Measurements from ENCODE around the gene OR6Y1.

OR6Y1 gene

GRCh38 chr1:158564608-158565007, 10.4 kb upstream of the OR6Y1 start:
- no peak overlapping the region for H3K18ac ChIP-seq (ENCODE audit: low read depth in 1 of 2, low read length in 2 of 2)
- no peak overlapping the region for H3K9ac ChIP-seq (ENCODE audit: low read length)
- no peak overlapping the region for H2BK120ac ChIP-seq (ENCODE audit: low read depth, low read length)
- H2AK5ac ChIP-seq (ENCODE audit: low read length, severe bottlenecking) = no peak overlapping the region
- H3K23ac ChIP-seq (ENCODE audit: low read length in 2 of 2) = no peak overlapping the region
- H2BK5ac ChIP-seq (ENCODE audit: low read depth, low read length, poor library complexity, severe bottlenecking) = no peak overlapping the region
- no peak overlapping the region for H2BK15ac ChIP-seq (ENCODE audit: low read depth, poor library complexity, severe bottlenecking)
- no peak overlapping the region for H2AFZ ChIP-seq (ENCODE audit: low read depth, low read length)
- no peaks in the 10 kb centered on the region for H3K9me3 ChIP-seq (ENCODE audit: control insufficient read depth, low read length)
- no peaks in the 10 kb centered on the region for H3K4me1 ChIP-seq (ENCODE audit: control insufficient read depth, insufficient read depth, low read depth, low read length)
- WGBS = 92% methylated on average over 1 of the region's 2 CpGs
- no peak overlapping the region for H4K8ac ChIP-seq (ENCODE audit: low read length)
- no peak overlapping the region for H3K27ac ChIP-seq (ENCODE audit: low read length, poor library complexity, severe bottlenecking)
- no peaks in the 10 kb centered on the region for H3K79me1 ChIP-seq (replicated peaks; ENCODE audit: low read length, poor library complexity, severe bottlenecking)
- no peak overlapping the region for H4K91ac ChIP-seq (ENCODE audit: low read length)
- H3K36me3 ChIP-seq (ENCODE audit: control insufficient read depth in 1 of 2, insufficient read depth in 2 of 2, low read depth in 1 of 2, low read length in 2 of 2) = no peaks in the 10 kb centered on the region
- H3K4me3 ChIP-seq (ENCODE audit: insufficient read depth in 1 of 2, low read depth in 1 of 2, low read length in 2 of 2) = no peak overlapping the region
- no peak overlapping the region for H3K4ac ChIP-seq (ENCODE audit: low read depth in 1 of 2, low read length in 2 of 2)
- no peaks in the 10 kb centered on the region for H3K27me3 ChIP-seq (ENCODE audit: control insufficient read depth in 1 of 2, insufficient read depth in 1 of 2, low read length in 2 of 2)
- DNase-seq = no peak
- H2BK12ac ChIP-seq (ENCODE audit: low read length in 2 of 2) = no peak overlapping the region
- no peak overlapping the region for H3K14ac ChIP-seq (ENCODE audit: low read length in 2 of 2)
- no peak overlapping the region for H3K4me2 ChIP-seq (ENCODE audit: low read length, poor library complexity, severe bottlenecking)

GRCh38 chr1:158563853-158564252, 9.6 kb upstream of the OR6Y1 start:
- no peak for DNase-seq
- Histone ChIP-seq H3K9me3 (ENCODE audit: control insufficient read depth, low read length) (no peaks in the 10 kb centered on the region), H3K4me3 (ENCODE audit: insufficient read depth in 1 of 2, low read depth in 1 of 2, low read length in 2 of 2) (no peak overlapping the region), H3K79me1 (replicated peaks; ENCODE audit: low read length, poor library complexity, severe bottlenecking) (no peaks in the 10 kb centered on the region), H2BK5ac (ENCODE audit: low read depth, low read length, poor library complexity, severe bottlenecking) (no peak overlapping the region), H3K36me3 (ENCODE audit: control insufficient read depth in 1 of 2, insufficient read depth in 2 of 2, low read depth in 1 of 2, low read length in 2 of 2) (no peaks in the 10 kb centered on the region), H2AFZ (ENCODE audit: low read depth, low read length) (no peak overlapping the region), H2AK5ac (ENCODE audit: low read length, severe bottlenecking) (no peak overlapping the region), H2BK15ac (ENCODE audit: low read depth, poor library complexity, severe bottlenecking) (no peak overlapping the region), H2BK120ac (ENCODE audit: low read depth, low read length) (no peak overlapping the region), H4K91ac (ENCODE audit: low read length) (no peak overlapping the region), H3K4ac (ENCODE audit: low read depth in 1 of 2, low read length in 2 of 2) (no peak overlapping the region), H3K27me3 (ENCODE audit: control insufficient read depth in 1 of 2, insufficient read depth in 1 of 2, low read length in 2 of 2) (no peaks in the 10 kb centered on the region), H2BK12ac (ENCODE audit: low read length in 2 of 2) (no peak overlapping the region), H3K4me1 (ENCODE audit: control insufficient read depth, insufficient read depth, low read depth, low read length) (no peaks in the 10 kb centered on the region), H3K4me2 (ENCODE audit: low read length, poor library complexity, severe bottlenecking) (no peak overlapping the region), H3K18ac (ENCODE audit: low read depth in 1 of 2, low read length in 2 of 2) (no peak overlapping the region), H3K9ac (ENCODE audit: low read length) (no peak overlapping the region), H4K8ac (ENCODE audit: low read length) (no peak overlapping the region), H3K23ac (ENCODE audit: low read length in 2 of 2) (no peak overlapping the region), H3K14ac (ENCODE audit: low read length in 2 of 2) (no peak overlapping the region), H3K27ac (ENCODE audit: low read length, poor library complexity, severe bottlenecking) (no peak overlapping the region)
- no CpG with 5 or more reads among the region's 2 CpGs for WGBS

- H3K14ac ChIP-seq (ENCODE audit: low read length in 2 of 2) = no peak overlapping the region
- no peak overlapping the region for H3K4me2 ChIP-seq (ENCODE audit: low read length, poor library complexity, severe bottlenecking)
- H3K27me3 ChIP-seq (ENCODE audit: control insufficient read depth in 1 of 2, insufficient read depth in 1 of 2, low read length in 2 of 2) = no peaks in the 10 kb centered on the region
- H4K8ac ChIP-seq (ENCODE audit: low read length) = no peak overlapping the region
- no peak overlapping the region for H3K23ac ChIP-seq (ENCODE audit: low read length in 2 of 2)
- H4K91ac ChIP-seq (ENCODE audit: low read length) = no peak overlapping the region
- H2BK5ac ChIP-seq (ENCODE audit: low read depth, low read length, poor library complexity, severe bottlenecking) = no peak overlapping the region
- H3K36me3 ChIP-seq (ENCODE audit: control insufficient read depth in 1 of 2, insufficient read depth in 2 of 2, low read depth in 1 of 2, low read length in 2 of 2) = no peaks in the 10 kb centered on the region
- H3K4me3 ChIP-seq (ENCODE audit: insufficient read depth in 1 of 2, low read depth in 1 of 2, low read length in 2 of 2) = no peak overlapping the region
- H3K79me1 ChIP-seq (replicated peaks; ENCODE audit: low read length, poor library complexity, severe bottlenecking) = no peaks in the 10 kb centered on the region
- H3K4me1 ChIP-seq (ENCODE audit: control insufficient read depth, insufficient read depth, low read depth, low read length) = no peaks in the 10 kb centered on the region
- no peak overlapping the region for H2BK120ac ChIP-seq (ENCODE audit: low read depth, low read length)
- no peak overlapping the region for H3K4ac ChIP-seq (ENCODE audit: low read depth in 1 of 2, low read length in 2 of 2)
- H2AK5ac ChIP-seq (ENCODE audit: low read length, severe bottlenecking) = no peak overlapping the region
- H3K27ac ChIP-seq (ENCODE audit: low read length, poor library complexity, severe bottlenecking) = no peak overlapping the region
- H2BK12ac ChIP-seq (ENCODE audit: low read length in 2 of 2) = no peak overlapping the region
- H3K9ac ChIP-seq (ENCODE audit: low read length) = no peak overlapping the region
- no peak for DNase-seq
- H2AFZ ChIP-seq (ENCODE audit: low read depth, low read length) = no peak overlapping the region
- no CpG with 5 or more reads among the region's 1 CpG for WGBS
- H2BK15ac ChIP-seq (ENCODE audit: low read depth, poor library complexity, severe bottlenecking) = no peak overlapping the region
- H3K9me3 ChIP-seq (ENCODE audit: control insufficient read depth, low read length) = no peaks in the 10 kb centered on the region
- H3K18ac ChIP-seq (ENCODE audit: low read depth in 1 of 2, low read length in 2 of 2) = no peak overlapping the region
Observed at GRCh38 chr1:158559696-158560095, 5.5 kb upstream of the OR6Y1 start.

- Histone ChIP-seq H3K4me3 (ENCODE audit: insufficient read depth in 1 of 2, low read depth in 1 of 2, low read length in 2 of 2) (no peak overlapping the region), H2AK5ac (ENCODE audit: low read length, severe bottlenecking) (no peak overlapping the region), H3K27ac (ENCODE audit: low read length, poor library complexity, severe bottlenecking) (no peak overlapping the region), H2BK120ac (ENCODE audit: low read depth, low read length) (no peak overlapping the region), H3K9ac (ENCODE audit: low read length) (no peak overlapping the region), H3K4me1 (ENCODE audit: control insufficient read depth, insufficient read depth, low read depth, low read length) (no peaks in the 10 kb centered on the region), H2BK5ac (ENCODE audit: low read depth, low read length, poor library complexity, severe bottlenecking) (no peak overlapping the region), H3K18ac (ENCODE audit: low read depth in 1 of 2, low read length in 2 of 2) (no peak overlapping the region), H3K79me1 (replicated peaks; ENCODE audit: low read length, poor library complexity, severe bottlenecking) (no peaks in the 10 kb centered on the region), H3K23ac (ENCODE audit: low read length in 2 of 2) (no peak overlapping the region), H2BK15ac (ENCODE audit: low read depth, poor library complexity, severe bottlenecking) (no peak overlapping the region), H4K91ac (ENCODE audit: low read length) (no peak overlapping the region), H4K8ac (ENCODE audit: low read length) (no peak overlapping the region), H3K4me2 (ENCODE audit: low read length, poor library complexity, severe bottlenecking) (no peak overlapping the region), H3K4ac (ENCODE audit: low read depth in 1 of 2, low read length in 2 of 2) (no peak overlapping the region), H3K27me3 (ENCODE audit: control insufficient read depth in 1 of 2, insufficient read depth in 1 of 2, low read length in 2 of 2) (no peaks in the 10 kb centered on the region), H3K36me3 (ENCODE audit: control insufficient read depth in 1 of 2, insufficient read depth in 2 of 2, low read depth in 1 of 2, low read length in 2 of 2) (no peaks in the 10 kb centered on the region), H3K14ac (ENCODE audit: low read length in 2 of 2) (no peak overlapping the region), H2AFZ (ENCODE audit: low read depth, low read length) (no peak overlapping the region), H3K9me3 (ENCODE audit: control insufficient read depth, low read length) (no peaks in the 10 kb centered on the region), H2BK12ac (ENCODE audit: low read length in 2 of 2) (no peak overlapping the region)
- no peak for DNase-seq
- 95% methylated on average over 1 of the region's 1 CpG for WGBS
Observed at GRCh38 chr1:158552296-158552695, 1.9 kb downstream of the OR6Y1 start.

All from mesenchymal stem cell (in vitro differentiated cells and primary cell).